H9 (cell line): ENCODE data around the gene FFAR4. TPM values are rescaled to one million over a fixed set of nuclear protein-coding genes. Genes with fewer than 3 reads are reported as not detected.
A peak's percentile ranks its signal among the peaks of the same experiment; 100 is the strongest.

ENCODE experiments used
- DNase-seq: peaks from one replicate; pipeline ENCODE4 v3.0.0-alpha.2; 2017
- H2AFZ ChIP-seq: one replicate; pipeline ENCODE4 v1.6.1; 2013; ENCODE audit warnings: mild to moderate bottlenecking, low read length, control low read depth, moderate library complexity
- H2AK5ac ChIP-seq: 2 replicates; pipeline ENCODE4 v1.6.1; 2013; ENCODE audit warnings: low read length, control low read depth, mixed read lengths; ENCODE audit not compliant: insufficient read length
- H2BK120ac ChIP-seq: one replicate; pipeline ENCODE4 v1.6.1; 2013; ENCODE audit warnings: low read depth, mild to moderate bottlenecking, low read length, control low read depth, inconsistent platforms; ENCODE audit not compliant: poor library complexity, severe bottlenecking
- H2BK12ac ChIP-seq: 2 replicates; pipeline ENCODE4 v1.6.1; 2013; ENCODE audit warnings: low read length, control low read depth, mixed read lengths, low read depth; ENCODE audit not compliant: insufficient read length
- H2BK15ac ChIP-seq: 2 replicates; pipeline ENCODE4 v1.6.1; 2013; ENCODE audit warnings: low read depth, low read length, control low read depth
- H2BK20ac ChIP-seq: one replicate; pipeline ENCODE4 v1.6.1; 2013; ENCODE audit warnings: low read depth, mild to moderate bottlenecking, low read length, control low read depth, inconsistent platforms; ENCODE audit not compliant: poor library complexity, severe bottlenecking
- H2BK5ac ChIP-seq: 2 replicates; pipeline ENCODE4 v1.6.1; 2013; ENCODE audit warnings: low read length, control low read depth, mixed read lengths; ENCODE audit not compliant: insufficient read length
- H3K14ac ChIP-seq: 2 replicates; pipeline ENCODE4 v1.6.1; 2013; ENCODE audit warnings: low read length, control low read depth; ENCODE audit not compliant: insufficient read depth
- H3K18ac ChIP-seq: 2 replicates; pipeline ENCODE4 v1.6.1; 2013; ENCODE audit warnings: low read depth, mild to moderate bottlenecking, mixed read lengths, low read length, control low read depth; ENCODE audit not compliant: insufficient read length
- H3K23ac ChIP-seq: 2 replicates; pipeline ENCODE4 v1.6.1; 2013; ENCODE audit warnings: low read length, control low read depth, mixed read lengths, low read depth; ENCODE audit not compliant: insufficient read length
- H3K23me2 ChIP-seq: 2 replicates; pipeline ENCODE4 v1.6.1; 2013; ENCODE audit warnings: low read depth, mild to moderate bottlenecking, mixed read lengths, low read length, control low read depth; ENCODE audit not compliant: insufficient read length, poor library complexity, severe bottlenecking
- H3K27ac ChIP-seq: 2 replicates; pipeline ENCODE4 v1.5.1; 2013; ENCODE audit warnings: low read length, control low read depth, mixed read lengths, low read depth; ENCODE audit not compliant: insufficient read length
- H3K27me3 ChIP-seq: 2 replicates; pipeline ENCODE4 v1.6.1; 2013; ENCODE audit warnings: low read length, control low read depth, inconsistent platforms; ENCODE audit not compliant: insufficient read depth
- H3K4ac ChIP-seq: 2 replicates; pipeline ENCODE4 v1.6.1; 2013; ENCODE audit warnings: low read depth, mild to moderate bottlenecking, control low read depth, inconsistent platforms, low read length, moderate library complexity
- H3K4me1 ChIP-seq: 2 replicates; pipeline ENCODE4 v1.6.1; 2013; ENCODE audit warnings: low read length, control low read depth, inconsistent platforms; ENCODE audit not compliant: insufficient read depth
- H3K4me2 ChIP-seq: 2 replicates; pipeline ENCODE4 v1.6.1; 2013; ENCODE audit warnings: low read length, control low read depth, mixed read lengths; ENCODE audit not compliant: insufficient read length, insufficient read depth
- H3K56ac ChIP-seq: 2 replicates; pipeline ENCODE4 v1.6.1; 2013; ENCODE audit warnings: low read depth, mild to moderate bottlenecking, mixed read lengths, low read length, control low read depth; ENCODE audit not compliant: insufficient read length
- H3K79me1 ChIP-seq: 2 replicates; pipeline ENCODE4 v1.6.1; 2013; ENCODE audit warnings: low read depth, mild to moderate bottlenecking, moderate library complexity, low read length, control low read depth, inconsistent platforms; ENCODE audit not compliant: insufficient read depth, poor library complexity, severe bottlenecking
- H3K79me2 ChIP-seq: 2 replicates; pipeline ENCODE4 v1.6.1; 2013; ENCODE audit warnings: low read length, control low read depth, inconsistent platforms; ENCODE audit not compliant: insufficient read depth
- H3K9ac ChIP-seq: 2 replicates; pipeline ENCODE4 v1.6.1; 2013; ENCODE audit warnings: low read length, control low read depth, mixed read lengths; ENCODE audit not compliant: insufficient read length; ENCODE audit errors: extremely low read depth
- H3K9me3 ChIP-seq: one replicate; pipeline ENCODE4 v1.6.1; 2013; ENCODE audit warnings: low read depth, low read length, inconsistent platforms; ENCODE audit not compliant: control insufficient read depth
- H3T11ph ChIP-seq: one replicate; pipeline ENCODE4 v1.6.1; 2013; ENCODE audit warnings: mild to moderate bottlenecking, low read length, control low read depth, inconsistent platforms
- H4K20me1 ChIP-seq: one replicate; pipeline ENCODE4 v1.6.1; 2013; ENCODE audit not compliant: control insufficient read depth, insufficient read length, insufficient read depth
- H4K5ac ChIP-seq: 2 replicates; pipeline ENCODE4 v1.6.1; 2013; ENCODE audit warnings: low read depth, mild to moderate bottlenecking, mixed read lengths, low read length, control low read depth; ENCODE audit not compliant: insufficient read length
- H4K8ac ChIP-seq: replicated peaks from 2 replicates; pipeline ENCODE4 v1.6.1; 2013; ENCODE audit warnings: low read length, control low read depth, mixed read lengths, low read depth; ENCODE audit not compliant: insufficient read length
- H4K91ac ChIP-seq: 2 replicates; pipeline ENCODE4 v1.6.1; 2013; ENCODE audit warnings: low read depth, mild to moderate bottlenecking, moderate library complexity, mixed read lengths, low read length, control low read depth; ENCODE audit not compliant: insufficient read length
- H3K27ac Mint-ChIP-seq, 3 experiments: 2 replicates in 2 of 3; 3 replicates in 1 of 3; pipeline ENCODE4 v1.8.0; 2020 to 2021; ENCODE audit warnings: mixed read lengths in 3 of 3, mild to moderate bottlenecking in 1 of 3, moderate library complexity in 1 of 3
- H3K27me3 Mint-ChIP-seq: 2 replicates; pipeline ENCODE4 v1.8.0; 2021; ENCODE audit warnings: low read depth, mild to moderate bottlenecking, moderate library complexity, mixed read lengths
- H3K36me3 Mint-ChIP-seq, 3 experiments: 2 replicates in 2 of 3; 3 replicates in 1 of 3; pipeline ENCODE4 v1.8.0; 2020 to 2021; ENCODE audit warnings: low read depth in 3 of 3, mixed read lengths in 3 of 3; ENCODE audit not compliant: insufficient read depth in 1 of 3
- H3K4me1 Mint-ChIP-seq, 2 experiments: 2 replicates each; pipeline ENCODE4 v1.8.0; 2020; ENCODE audit warnings: mixed read lengths in 2 of 2
- H3K4me3 Mint-ChIP-seq, 2 experiments: 2 replicates in 1 of 2; 3 replicates in 1 of 2; pipeline ENCODE4 v1.8.0; 2020 to 2021; ENCODE audit warnings: mild to moderate bottlenecking in 2 of 2, mixed read lengths in 2 of 2, moderate library complexity in 1 of 2
- H3K9me3 Mint-ChIP-seq, 2 experiments: 2 replicates in 1 of 2; 3 replicates in 1 of 2; pipeline ENCODE4 v1.8.0; 2020; ENCODE audit warnings: mild to moderate bottlenecking in 2 of 2, mixed read lengths in 2 of 2, moderate library complexity in 1 of 2
- CTCF ChIP-seq: fragments of 200-600 bp; sonication (generic); conservative IDR thresholded peaks from 3 replicates; pipeline ENCODE4 v1.8.0; 2021; ENCODE audit warnings: antibody characterized with exemption, mild to moderate bottlenecking
- WGBS: extraction: QIAGEN DNeasy Blood & Tissue Kit; methylation state at CpG from one replicate; pipeline ENCODE4 v1.1.7; 2013; ENCODE audit warnings: missing lambda C conversion rate, low lambda C conversion rate, mixed read lengths; ENCODE audit not compliant: insufficient read length; ENCODE audit errors: extremely low coverage; 5-methylcytosine and 5-hydroxymethylcytosine counted together
- total RNA-seq: library from RNA; stranded (reverse); gene quantifications from 2 replicates; pipeline ENCODE4 v1.2.1, GENCODE V29; 2021

Gene FFAR4
- total RNA-seq, 1 experiment from 2014 or later, result not detected

- Mint-ChIP-seq H3K27ac (no peak overlapping the region), H3K4me3 (peak overlapping the region; percentile 73 to 91), H3K27me3 (peaks cover 97% of the 10 kb centered on the region), H3K9me3 (no peaks in the 10 kb centered on the region; a peak in 2 of 5 replicates), H3K36me3 (no peaks in the 10 kb centered on the region; a peak in 1 of 7 replicates), H3K4me1 (peaks cover 6 to 19% of the 10 kb centered on the region in 2 experiments; a peak in 3 of 4 replicates)
- Histone ChIP-seq H3K27me3 (peaks cover 55% of the 10 kb centered on the region), H4K8ac (no peak overlapping the region), H3K4ac (no peak overlapping the region), H2BK20ac (no peak overlapping the region), H4K5ac (no peak overlapping the region), H3K23me2 (peaks cover 5% of the 10 kb centered on the region), H3K56ac (no peak overlapping the region), H2BK120ac (no peak overlapping the region), H3K4me1 (no peaks in the 10 kb centered on the region), H3K4me2 (peak overlapping the region; percentile 37), H2AK5ac (no peak overlapping the region), H4K20me1 (no peaks in the 10 kb centered on the region), H2AFZ (no peak overlapping the region), H3K79me2 (no peaks in the 10 kb centered on the region), H2BK15ac (no peak overlapping the region), H2BK12ac (no peak overlapping the region), H3K79me1 (no peaks in the 10 kb centered on the region), H3K9ac (no peak overlapping the region), H3K18ac (no peak overlapping the region), H3K14ac (no peak overlapping the region), H2BK5ac (no peak overlapping the region), H3K23ac (no peak overlapping the region), H3T11ph (no peak overlapping the region), H3K9me3 (no peaks in the 10 kb centered on the region), H4K91ac (no peak overlapping the region), H3K27ac (no peak overlapping the region)
- no peak for DNase-seq
- TF ChIP-seq CTCF, result no peak
- WGBS, result no CpG with 5 or more reads among the region's 33 CpGs
Observed at GRCh38 chr10:93567277-93568104, 1.0 kb downstream of the FFAR4 start.
